Fibroblast of the conjunctiva (primary cell): Measurements from ENCODE around the gene SLC29A1.

ENCODE experiments used
- DNase-seq: peaks from one replicate; pipeline ENCODE4 v3.0.0-alpha.2; 2010; ENCODE audit warnings: low read depth

Gene SLC29A1

GRCh38 chr6:44255105-44255808 is 31.9 kb downstream of the SLC29A1 start:
- no peak for DNase-seq

- no peak for DNase-seq
Observed at GRCh38 chr6:44255871-44256774, 32.7 kb downstream of the SLC29A1 start.

- DNase-seq = no peak
Observed at GRCh38 chr6:44256775-44257024, 33.3 kb downstream of the SLC29A1 start.

GRCh38 chr6:44257025-44257752 is 33.8 kb downstream of the SLC29A1 start, which contains the start of gene SLC35B2:
TSS of gene SLC35B2 (minus strand) at chr6:44257528. CDS start at chr6:44257410, 118 bp downstream.
- DNase-seq = no peak

GRCh38 chr6:44257753-44258324 is 34.4 kb downstream of the SLC29A1 start:
- no peak for DNase-seq

- no peak for DNase-seq
Observed at GRCh38 chr6:44258325-44258863, 35.0 kb downstream of the SLC29A1 start.

- DNase-seq = no peak
Observed at GRCh38 chr6:44258921-44259320, 35.5 kb downstream of the SLC29A1 start.

GRCh38 chr6:44260011-44260410 is 36.6 kb downstream of the SLC29A1 start:
- no peak for DNase-seq

GRCh38 chr6:44260451-44261297 is 37.3 kb downstream of the SLC29A1 start:
- no peak for DNase-seq

GRCh38 chr6:44261581-44261980 is 38.2 kb downstream of the SLC29A1 start:
- no peak for DNase-seq

- no peak for DNase-seq
Observed at GRCh38 chr6:44262467-44263353, 39.3 kb downstream of the SLC29A1 start.

GRCh38 chr6:44263354-44264100 is 40.1 kb downstream of the SLC29A1 start:
- no peak for DNase-seq

GRCh38 chr6:44264154-44265006 is 41.0 kb downstream of the SLC29A1 start:
- no peak for DNase-seq

- peak; percentile 84 for DNase-seq
Observed at GRCh38 chr6:44265007-44265721, 41.8 kb downstream of the SLC29A1 start, which contains the start of gene NFKBIE. TSS of gene NFKBIE (minus strand) at chr6:44265551. CDS start at chr6:44265346, 205 bp downstream.

- no peak for DNase-seq
Observed at GRCh38 chr6:44265722-44266233, 42.4 kb downstream of the SLC29A1 start.

- DNase-seq = no peak
Observed at GRCh38 chr6:44266347-44266746, 43.0 kb downstream of the SLC29A1 start.

- DNase-seq = no peak
Observed at GRCh38 chr6:44267252-44267651, 43.9 kb downstream of the SLC29A1 start.
